Smooth muscle cell (in vitro differentiated cells): ENCODE measurements around the gene MAL. TPM values are rescaled to one million over a fixed set of nuclear protein-coding genes. Genes with fewer than 3 reads are reported as not detected.

Source experiments
- DNase-seq: peaks from one replicate; lab custom pipeline; 2025; ENCODE audit not compliant: unreplicated experiment; lab: John Stamatoyannopoulos, UW
- H2AFZ ChIP-seq: fragments of 200-600 bp; sonication (generic); 2 replicates; pipeline ENCODE4 v1.6.0; 2016; ENCODE audit warnings: antibody characterized with exemption, low read depth, mild to moderate bottlenecking
- H3F3A ChIP-seq: fragments of 200-600 bp; sonication (generic); 2 replicates; pipeline ENCODE4 v1.6.0; 2017; ENCODE audit warnings: antibody characterized with exemption, low read depth
- H3K27ac ChIP-seq: fragments of 200-600 bp; sonication (generic); 2 replicates; pipeline ENCODE4 v1.5.1; 2016; ENCODE audit warnings: low read depth, mild to moderate bottlenecking
- H3K27me3 ChIP-seq: fragments of 200-600 bp; sonication (generic); 2 replicates; pipeline ENCODE4 v1.6.1; 2016; ENCODE audit warnings: low read depth, mild to moderate bottlenecking
- H3K36me3 ChIP-seq: fragments of 200-600 bp; sonication (generic); 2 replicates; pipeline ENCODE4 v1.5.1; 2016; ENCODE audit warnings: low read depth
- H3K4me1 ChIP-seq: fragments of 200-600 bp; sonication (generic); 2 replicates; pipeline ENCODE4 v1.5.1; 2016; ENCODE audit warnings: low read depth
- H3K4me2 ChIP-seq: fragments of 200-600 bp; sonication (generic); 2 replicates; pipeline ENCODE4 v1.6.0; 2016; ENCODE audit warnings: mild to moderate bottlenecking
- H3K4me3 ChIP-seq: fragments of 200-600 bp; sonication (generic); 2 replicates; pipeline ENCODE4 v1.5.1; 2016; ENCODE audit warnings: mild to moderate bottlenecking
- H3K79me2 ChIP-seq: fragments of 200-600 bp; sonication (generic); 2 replicates; pipeline ENCODE4 v1.6.0; 2016; ENCODE audit warnings: low read depth, mild to moderate bottlenecking
- H3K9ac ChIP-seq: fragments of 200-600 bp; sonication (generic); 2 replicates; pipeline ENCODE4 v1.6.0; 2016; ENCODE audit warnings: low read depth
- H3K9me3 ChIP-seq: fragments of 200-600 bp; sonication (generic); replicated peaks from 2 replicates; pipeline ENCODE4 v1.5.1; 2016; ENCODE audit warnings: low read depth
- H4K20me1 ChIP-seq: fragments of 200-600 bp; sonication (generic); 2 replicates; pipeline ENCODE4 v1.6.0; 2016; ENCODE audit warnings: low read depth
- WGBS: methylation state at CpG from one replicate; pipeline ENCODE4 v1.1.7; 2016; ENCODE audit warnings: low lambda C conversion rate; 5-methylcytosine and 5-hydroxymethylcytosine counted together
- polyA plus RNA-seq: library from polyadenylated mRNA; unstranded; fragments of >200 nt; fragmentation: Nextera tagmentation; extraction: Ambion mirVana; gene quantifications from 2 replicates; pipeline ENCODE4 v1.2.1, GENCODE V29; 2016
- total RNA-seq: library from RNA; depleted of rRNA; stranded (reverse); fragments of >200 nt; gene quantifications from 2 replicates; pipeline ENCODE4 v1.2.3, GENCODE V29; 2014
- TF ChIP-seq, protein P1 (sequence below): fragments of 200-600 bp; sonication (generic); IDR thresholded peaks from 2 replicates; pipeline ENCODE4 v1.5.1; 2017; ENCODE audit warnings: borderline replicate concordance, mild to moderate bottlenecking, antibody characterized with exemption; ENCODE audit not compliant: insufficient read depth, poor library complexity, severe bottlenecking

The MAL gene
- total and polyA plus RNA-seq, 2 experiments from 2014 or later, result not detected

DNA sequence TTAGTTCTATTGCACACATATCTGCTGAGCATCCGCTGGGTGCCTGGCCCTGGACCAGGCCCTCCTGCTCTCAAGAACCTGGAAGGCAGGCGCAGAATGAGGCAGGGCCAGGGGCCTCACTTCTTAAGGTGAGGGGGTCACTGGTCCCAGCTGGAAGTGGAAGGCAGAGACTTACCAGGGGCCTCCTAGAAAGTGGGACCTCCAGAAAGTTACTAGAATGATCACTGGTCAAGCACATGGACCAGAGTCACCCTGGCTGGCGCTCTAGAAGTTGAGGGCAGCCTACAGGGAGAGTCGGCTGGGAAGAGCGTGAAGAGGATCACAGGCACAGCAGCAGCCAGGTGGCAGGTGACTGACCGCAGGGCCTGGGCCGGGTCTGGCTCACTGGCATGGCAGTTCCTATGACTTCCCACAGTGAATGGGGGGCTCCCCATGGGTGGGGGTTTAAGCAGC lies 26.1 kb upstream of the MAL start:
- Histone ChIP-seq H3K4me3 (no peak overlapping the region), H3K9ac (no peak overlapping the region), H3K9me3 (no peaks in the 10 kb centered on the region), H3K79me2 (no peaks in the 10 kb centered on the region), H3K36me3 (no peaks in the 10 kb centered on the region), H3F3A (no peaks in the 10 kb centered on the region), H4K20me1 (no peaks in the 10 kb centered on the region), H3K4me2 (no peak overlapping the region), H2AFZ (no peak overlapping the region), H3K4me1 (no peaks in the 10 kb centered on the region), H3K27me3 (no peaks in the 10 kb centered on the region), H3K27ac (no peak overlapping the region)
- DNase-seq, result no peak
- TF ChIP-seq, protein P1, sequence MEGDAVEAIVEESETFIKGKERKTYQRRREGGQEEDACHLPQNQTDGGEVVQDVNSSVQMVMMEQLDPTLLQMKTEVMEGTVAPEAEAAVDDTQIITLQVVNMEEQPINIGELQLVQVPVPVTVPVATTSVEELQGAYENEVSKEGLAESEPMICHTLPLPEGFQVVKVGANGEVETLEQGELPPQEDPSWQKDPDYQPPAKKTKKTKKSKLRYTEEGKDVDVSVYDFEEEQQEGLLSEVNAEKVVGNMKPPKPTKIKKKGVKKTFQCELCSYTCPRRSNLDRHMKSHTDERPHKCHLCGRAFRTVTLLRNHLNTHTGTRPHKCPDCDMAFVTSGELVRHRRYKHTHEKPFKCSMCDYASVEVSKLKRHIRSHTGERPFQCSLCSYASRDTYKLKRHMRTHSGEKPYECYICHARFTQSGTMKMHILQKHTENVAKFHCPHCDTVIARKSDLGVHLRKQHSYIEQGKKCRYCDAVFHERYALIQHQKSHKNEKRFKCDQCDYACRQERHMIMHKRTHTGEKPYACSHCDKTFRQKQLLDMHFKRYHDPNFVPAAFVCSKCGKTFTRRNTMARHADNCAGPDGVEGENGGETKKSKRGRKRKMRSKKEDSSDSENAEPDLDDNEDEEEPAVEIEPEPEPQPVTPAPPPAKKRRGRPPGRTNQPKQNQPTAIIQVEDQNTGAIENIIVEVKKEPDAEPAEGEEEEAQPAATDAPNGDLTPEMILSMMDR, result no peak
- 76% methylated on average over 7 of the region's 7 CpGs for WGBS

DNA sequence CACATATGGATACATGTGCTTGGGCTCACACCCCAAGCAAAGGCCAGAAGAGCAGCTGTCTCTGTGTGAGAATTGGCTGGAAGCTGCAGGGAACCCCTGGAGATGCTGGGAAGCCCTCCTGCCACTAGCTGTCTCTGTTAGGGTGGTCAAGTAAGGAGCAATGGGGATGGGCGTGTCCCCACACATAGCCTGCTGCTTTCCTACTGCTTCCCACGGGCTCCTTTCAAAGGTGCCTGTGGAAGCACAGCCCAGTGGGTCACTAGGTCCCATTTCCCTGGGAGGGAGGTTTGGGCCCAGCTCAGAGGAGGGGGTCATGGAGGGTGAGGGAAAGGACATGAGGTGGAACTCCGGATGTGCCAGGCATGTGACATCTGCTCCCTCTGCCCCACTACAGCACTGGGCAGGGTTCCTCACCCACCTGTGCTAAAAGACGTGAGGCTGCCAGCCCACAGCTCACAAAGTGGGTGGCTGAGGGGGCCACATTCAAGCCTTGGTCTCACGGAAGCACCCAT lies 24.4 kb upstream of the MAL start:
- no peak overlapping the region for H3K4me2 ChIP-seq
- H3K9ac ChIP-seq, result no peak overlapping the region
- no peak overlapping the region for H3K4me3 ChIP-seq
- 57% methylated on average over 5 of the region's 5 CpGs for WGBS
- DNase-seq, result no peak
- no peaks in the 10 kb centered on the region for H4K20me1 ChIP-seq
- no peaks in the 10 kb centered on the region for H3K4me1 ChIP-seq
- H3K9me3 ChIP-seq, result no peaks in the 10 kb centered on the region
- TF ChIP-seq, protein P1, result no peak
- no peaks in the 10 kb centered on the region for H3F3A ChIP-seq
- H3K79me2 ChIP-seq, result no peaks in the 10 kb centered on the region
- H3K27ac ChIP-seq, result no peak overlapping the region
- H2AFZ ChIP-seq, result no peak overlapping the region
- H3K36me3 ChIP-seq, result no peaks in the 10 kb centered on the region
- no peaks in the 10 kb centered on the region for H3K27me3 ChIP-seq

DNA sequence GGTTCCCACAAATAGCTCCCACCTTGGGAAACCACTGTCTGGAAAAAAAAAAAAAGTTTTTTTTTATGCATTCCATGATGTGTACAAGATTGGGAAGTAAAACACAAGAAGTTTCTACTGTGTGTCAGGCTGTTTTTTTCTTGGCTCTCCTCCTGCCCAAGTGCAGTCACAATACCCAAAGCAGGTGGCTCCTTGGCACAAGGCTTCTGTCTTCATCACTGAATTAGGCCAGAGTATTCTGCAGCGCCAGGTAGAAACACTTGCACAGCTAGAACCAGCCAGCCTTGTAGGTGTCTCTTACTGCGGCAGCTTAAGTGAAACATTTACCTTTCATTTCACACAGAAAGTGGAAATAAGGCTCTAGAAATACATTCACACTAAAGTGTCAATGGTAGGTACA lies 23.8 kb upstream of the MAL start:
- TF ChIP-seq, protein P1, result no peak
- Histone ChIP-seq H3K9ac (no peak overlapping the region), H3K9me3 (no peaks in the 10 kb centered on the region), H3K79me2 (no peaks in the 10 kb centered on the region), H3K4me1 (no peaks in the 10 kb centered on the region), H3K4me3 (no peak overlapping the region), H2AFZ (no peak overlapping the region), H3F3A (no peaks in the 10 kb centered on the region), H3K36me3 (no peaks in the 10 kb centered on the region), H3K4me2 (no peak overlapping the region), H4K20me1 (no peaks in the 10 kb centered on the region), H3K27me3 (no peaks in the 10 kb centered on the region), H3K27ac (no peak overlapping the region)
- WGBS, result 88% methylated on average over 2 of the region's 2 CpGs
- no peak for DNase-seq

DNA sequence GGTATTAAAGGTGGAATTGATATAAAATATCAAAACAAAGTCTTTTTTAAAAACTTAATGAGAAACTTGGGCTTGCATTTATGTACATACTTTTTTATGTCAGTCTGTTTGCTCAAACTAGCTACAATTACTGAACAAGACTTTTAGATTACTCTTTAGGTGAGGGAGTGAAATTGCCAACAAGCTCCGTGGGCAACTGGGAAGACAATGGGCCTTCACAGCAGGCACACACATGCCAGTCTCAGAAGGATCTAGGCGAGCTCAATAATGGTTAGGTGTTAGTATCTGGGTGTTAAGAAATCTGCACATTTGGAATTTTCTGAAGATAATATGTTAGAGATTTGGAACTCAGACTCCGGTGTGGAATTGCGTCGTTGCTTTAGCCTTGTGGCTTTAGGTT lies 23.0 kb upstream of the MAL start:
- no peak overlapping the region for H2AFZ ChIP-seq
- H3K36me3 ChIP-seq, result no peaks in the 10 kb centered on the region
- H3K27ac ChIP-seq, result no peak overlapping the region
- H3K9me3 ChIP-seq, result no peaks in the 10 kb centered on the region
- H3K4me1 ChIP-seq, result no peaks in the 10 kb centered on the region
- H3K9ac ChIP-seq, result no peak overlapping the region
- H3K4me2 ChIP-seq, result no peak overlapping the region
- no peaks in the 10 kb centered on the region for H4K20me1 ChIP-seq
- WGBS, result 71% methylated on average over 5 of the region's 5 CpGs
- H3K27me3 ChIP-seq, result no peaks in the 10 kb centered on the region
- H3K79me2 ChIP-seq, result no peaks in the 10 kb centered on the region
- no peak overlapping the region for H3K4me3 ChIP-seq
- no peak for DNase-seq
- H3F3A ChIP-seq, result no peaks in the 10 kb centered on the region
- TF ChIP-seq, protein P1, result no peak
